HepG2 (cell line): ENCODE measurements around the gene ARL5B. TPM values are rescaled to one million over a fixed set of nuclear protein-coding genes. Genes with fewer than 3 reads are reported as not detected.

Source experiments
- ATAC-seq: fragments of 200-7000 bp; cut with Tn5 transposase; 3 replicates; pipeline ENCODE4 v1.9.1; 2020; ENCODE audit warnings: mild to moderate bottlenecking, moderate library complexity
- BruUV-seq: library from RNA; stranded (reverse); fragments of 400-500 nt; replicated peaks from 2 replicates; lab custom pipeline; 2021; lab: Mats Ljungman, UMichigan
- CTCF ChIA-PET: fragments of 300-600 bp; formaldehyde crosslinking; extraction: SDS; loops from one replicate; lab custom pipeline; 2021; ENCODE audit warnings: low total read pairs, inconsistent platforms, low intra/inter-chr PET ratio; lab: Yijun Ruan, JAX
- POLR2A ChIA-PET: fragments of 350-600 bp; sonication (Branson Sonifier 250); formaldehyde crosslinking; loops from one replicate; lab custom pipeline; 2020; ENCODE audit warnings: antibody characterized with exemption, inconsistent platforms; lab: Yijun Ruan, JAX
- DNase-seq: peaks from one replicate; pipeline ENCODE4 v3.0.0-alpha.2; 2015; ENCODE audit warnings: low spot score
- FAIRE-seq: peaks from 3 replicates; lab custom pipeline; 2011; peaks lifted over from hg19 to GRCh38; lab: Jason Lieb, UNC
- H2AFZ ChIP-seq: one replicate; pipeline ENCODE4 v1.6.1; 2011; ENCODE audit warnings: low read length, inconsistent platforms
- H3K27ac ChIP-seq: fragments of 300-600 bp; 3 replicates; pipeline ENCODE4 v1.8.0; 2011; ENCODE audit warnings: mixed run types, mild to moderate bottlenecking, mixed read lengths, low read length, inconsistent platforms; ENCODE audit not compliant: insufficient read depth; ENCODE audit errors: extremely low read length
- H3K27me3 ChIP-seq, 2 experiments: fragments of 200-600 bp in 1 of 2; 2 replicates in 1 of 2; 3 replicates in 1 of 2; pipeline versions ENCODE4 v1.6.0 to v1.8.0; 2011; ENCODE audit warnings: low read length in 2 of 2, mild to moderate bottlenecking in 2 of 2, moderate library complexity in 2 of 2, inconsistent platforms in 1 of 2; ENCODE audit not compliant: insufficient read depth in 2 of 2, control insufficient read depth in 1 of 2
- H3K36me3 ChIP-seq, 2 experiments: fragments of 200-600 bp in 1 of 2; replicated peaks in 1 of 2; 2 replicates in 1 of 2; 3 replicates in 1 of 2; pipeline versions ENCODE4 v1.5.1 to v1.8.0; 2011; ENCODE audit warnings: low read length in 2 of 2, inconsistent platforms in 1 of 2; ENCODE audit not compliant: insufficient read depth in 2 of 2, control insufficient read depth in 1 of 2
- H3K4me1 ChIP-seq: 2 replicates; pipeline ENCODE4 v1.5.1; 2012; ENCODE audit warnings: low read length, inconsistent platforms; ENCODE audit not compliant: insufficient read depth
- H3K4me2 ChIP-seq: 2 replicates; pipeline ENCODE4 v1.6.0; 2011; ENCODE audit warnings: low read depth, low read length, inconsistent platforms
- H3K4me3 ChIP-seq, 3 experiments: fragments of 200-600 bp in 1 of 3; sonication (generic), shearing (Covaris generic) in 1 of 3; replicated peaks in 1 of 3; 2 replicates each; pipeline ENCODE4 v1.5.1; 2011 to 2016; ENCODE audit warnings: low read length in 3 of 3, inconsistent platforms in 2 of 3, low read depth in 2 of 3, mild to moderate bottlenecking in 2 of 3, control low read depth in 1 of 3, mixed read lengths in 1 of 3; ENCODE audit not compliant: insufficient read depth in 1 of 3
- H3K79me2 ChIP-seq: one replicate; pipeline ENCODE4 v1.6.1; 2011; ENCODE audit warnings: low read length, inconsistent platforms; ENCODE audit not compliant: insufficient read depth
- H3K9ac ChIP-seq: 2 replicates; pipeline ENCODE4 v1.6.0; 2011; ENCODE audit warnings: mild to moderate bottlenecking, low read depth, low read length, inconsistent platforms; ENCODE audit not compliant: insufficient read depth
- H3K9me3 ChIP-seq: 2 replicates; pipeline ENCODE4 v1.5.1; 2012; ENCODE audit warnings: mild to moderate bottlenecking, low read length
- H4K20me1 ChIP-seq: 2 replicates; pipeline ENCODE4 v1.6.0; 2011; ENCODE audit warnings: inconsistent platforms, mild to moderate bottlenecking, low read length, moderate library complexity; ENCODE audit not compliant: insufficient read depth
- BHLHE40 ChIP-seq: IDR thresholded peaks from 2 replicates; pipeline ENCODE4 v1.6.1; 2011; ENCODE audit warnings: low read length, improper control_type of control experiment
- ELF4 ChIP-seq: sonication (generic); formaldehyde crosslinking; IDR thresholded peaks from 2 replicates; pipeline ENCODE4 v1.5.0; 2020; ENCODE audit warnings: missing genetic modification reagents, mild to moderate bottlenecking, moderate library complexity, borderline replicate concordance
- MXI1 ChIP-seq: IDR thresholded peaks from 3 replicates; pipeline ENCODE4 v1.6.1; 2012; ENCODE audit warnings: low read depth, low read length, inconsistent platforms, borderline replicate concordance
- SOX13 ChIP-seq, 3 experiments: fragments of 450-650 bp in 1 of 3; sonication (generic) in 1 of 3; formaldehyde crosslinking in 1 of 3; IDR thresholded peaks in 2 of 3; conservative IDR thresholded peaks in 1 of 3; 2 replicates each; pipeline versions ENCODE4 v1.5.0 to v1.6.1; 2016 to 2020; ENCODE audit warnings: antibody characterized with exemption in 1 of 3, mild to moderate bottlenecking in 1 of 3, missing compliant biosample characterization in 1 of 3, missing genetic modification reagents in 1 of 3, moderate library complexity in 1 of 3
- ZBTB38 ChIP-seq: sonication (generic); formaldehyde crosslinking; IDR thresholded peaks from 2 replicates; pipeline ENCODE4 v1.5.1; 2020; ENCODE audit warnings: mild to moderate bottlenecking, missing genetic modification reagents
- ZNF432 ChIP-seq: sonication (generic); formaldehyde crosslinking; IDR thresholded peaks from 2 replicates; pipeline ENCODE4 v1.5.0; 2020; ENCODE audit warnings: missing genetic modification reagents, mild to moderate bottlenecking, borderline replicate concordance
- ZNF543 ChIP-seq: sonication (generic); formaldehyde crosslinking; IDR thresholded peaks from 2 replicates; pipeline ENCODE4 v1.4.0; 2020; ENCODE audit warnings: mild to moderate bottlenecking, missing genetic modification reagents
- ZNF839 ChIP-seq: sonication (generic); formaldehyde crosslinking; IDR thresholded peaks from 2 replicates; pipeline ENCODE4 v1.4.0; 2020; ENCODE audit warnings: missing genetic modification reagents, mild to moderate bottlenecking, borderline replicate concordance
- ZNF891 ChIP-seq: sonication (generic); formaldehyde crosslinking; IDR thresholded peaks from 2 replicates; pipeline ENCODE4 v1.5.0; 2020; ENCODE audit warnings: mild to moderate bottlenecking, missing genetic modification reagents
- WGBS: methylation state at CpG from one replicate; pipeline ENCODE4 v1.1.6; 2017; ENCODE audit warnings: low lambda C conversion rate; 5-methylcytosine and 5-hydroxymethylcytosine counted together
- in situ Hi-C: cut with HindIII; loops from 2 replicates; pipeline ENCODE4 v1.10.0; 2017; ENCODE audit warnings: low pct_unique_long_range_greater_than_20kb; ENCODE audit not compliant: extremely low pct_ligation_motif_present
- intact Hi-C: fragments of 100-400 bp; cut with micrococcal nuclease; formaldehyde crosslinking; loops from one replicate; pipeline ENCODE4 v1.10.0; 2022; ENCODE audit not compliant: unreplicated experiment
- polyA plus RNA-seq, 8 experiments: library from polyadenylated mRNA; depleted of rRNA in 3 of 8; stranded (reverse) in 7 of 8; unstranded in 1 of 8; fragments of >200 nt; fragmentation: Illumina TruSeq in 4 of 8; extraction: Trizol in 4 of 8; gene quantifications; 2 replicates each; pipeline versions ENCODE4 v1.2.1 to v1.2.3, GENCODE V29; 2011 to 2016; ENCODE audit warnings: low read depth in 4 of 8, missing spikeins in 1 of 8, mixed read lengths in 1 of 8; ENCODE audit not compliant: insufficient read depth in 1 of 8
- total RNA-seq, 5 experiments: library from RNA; depleted of rRNA; stranded (reverse); fragments of >200 nt; fragmentation: Illumina TruSeq; extraction: Trizol; gene quantifications; 2 replicates each; pipeline ENCODE4 v1.2.3, GENCODE V29; 2016; ENCODE audit warnings: low read depth in 1 of 5
- TF ChIP-seq, protein P1 (sequence below): sonication (generic); formaldehyde crosslinking; IDR thresholded peaks from 2 replicates; pipeline ENCODE4 v1.8.1; 2023; ENCODE audit warnings: mild to moderate bottlenecking, missing genetic modification reagents, borderline replicate concordance

The ARL5B gene
- total and polyA plus RNA-seq, 2 of the 13 experiments (the other 11 are each of a cell fraction or from before 2014, with no cell fraction given): 26.6 to 32.7 TPM

DNA sequence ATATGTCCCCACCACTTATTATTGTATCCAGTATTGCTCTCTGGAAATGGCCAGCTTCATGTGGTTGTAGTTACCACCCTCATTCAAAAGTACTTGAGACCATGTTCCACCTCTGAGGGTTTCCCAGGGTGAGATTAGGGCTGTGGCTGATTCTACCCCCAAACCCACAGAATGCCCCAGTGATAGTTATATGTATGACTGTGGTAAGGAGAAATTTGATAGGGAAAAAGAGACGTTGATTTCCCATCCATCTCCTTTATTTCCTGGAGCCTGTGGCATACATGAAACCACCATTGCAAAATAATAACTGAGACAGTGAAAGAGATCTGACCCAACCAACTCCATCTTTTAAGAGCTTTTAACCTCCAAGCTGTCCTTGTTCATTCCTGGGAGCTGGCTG is 25.2 kb downstream of the ARL5B start:
- Histone ChIP-seq H3K9me3 (no peaks in the 10 kb centered on the region), H3K9ac (no peak overlapping the region), H3K4me1 (peaks cover 11% of the 10 kb centered on the region), H3K36me3 (0 out of 5 replicates have a peak, but pooled peaks cover 0 to 3% of the 10 kb centered on the region in 2 experiments), H3K79me2 (no peaks in the 10 kb centered on the region), H3K27me3 (no peaks in the 10 kb centered on the region), H3K4me3 (no peak overlapping the region), H3K27ac (no peak overlapping the region), H4K20me1 (no peaks in the 10 kb centered on the region), H3K4me2 (no peak overlapping the region), H2AFZ (no peak overlapping the region)
- DNase-seq: no peak
- FAIRE-seq: no peak
- intact Hi-C loops (no loop called here), in situ Hi-C loops (loop anchor here (25.0 kb wide), 1 partner anchor 1103 kb away; no protein-coding TSS in a partner anchor)
- ChIA-PET CTCF (no interaction called here), POLR2A (no interaction called here)
- peak; percentile 23; the same call in 2 of the 3 replicates for ATAC-seq
- WGBS: 22% methylated on average over 1 of the region's 1 CpG
- BruUV-seq: no TSS peak
- TF ChIP-seq ZNF891 (no peak), ZNF543 (CRISPR knock-in tag) (no peak), MXI1 (no peak), ZNF432 (no peak), ZBTB38 (CRISPR knock-in tag) (no peak), BHLHE40 (no peak), SOX13 (IDR thresholded peaks at IDR 0.05) (no peak), SOX13 (CRISPR knock-in tag; conservative IDR thresholded peaks at IDR 0.05 in 1 of 2, IDR thresholded peaks at IDR 0.05 in 1 of 2) (no peak), ZNF839 (CRISPR knock-in tag) (no peak), ELF4 (CRISPR knock-in tag) (no peak)
- TF ChIP-seq, protein P1, sequence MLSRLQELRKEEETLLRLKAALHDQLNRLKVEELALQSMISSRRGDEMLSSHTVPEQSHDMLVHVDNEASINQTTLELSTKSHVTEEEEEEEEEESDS: no peak
